CD14-positive monocyte (primary cell): Measurements from ENCODE around the gene RBPMS2. TPM values are rescaled to one million over a fixed set of nuclear protein-coding genes. Genes with fewer than 3 reads are reported as not detected.

Experiments
- DNase-seq, 3 donors: peaks; one replicate each; pipeline ENCODE4 v3.0.0-alpha.2; 2011 to 2022
- H2AFZ ChIP-seq: 2 replicates; pipeline ENCODE4 v1.6.0; 2012; ENCODE audit warnings: mild to moderate bottlenecking, low read depth, low read length, inconsistent platforms; ENCODE audit not compliant: insufficient read depth, poor library complexity, severe bottlenecking
- H3K27ac ChIP-seq, 2 donors: 1 replicate in 1 of 2; 2 replicates in 1 of 2; pipeline ENCODE4 v1.5.1; 2012 to 2013; ENCODE audit warnings: low read length in 2 of 2, control low read depth in 1 of 2, inconsistent platforms in 1 of 2, low read depth in 1 of 2, mild to moderate bottlenecking in 1 of 2
- H3K27me3 ChIP-seq, 2 donors: one replicate each; pipeline versions ENCODE4 v1.6.0 to v1.6.1; 2011 to 2013; ENCODE audit warnings: low read length in 2 of 2; ENCODE audit not compliant: control insufficient read depth in 2 of 2, insufficient read depth in 2 of 2
- H3K36me3 ChIP-seq, 2 donors: replicated peaks in 1 of 2; 1 replicate in 1 of 2; 2 replicates in 1 of 2; pipeline versions ENCODE4 v1.5.1 to v1.6.1; 2012 to 2013; ENCODE audit warnings: low read length in 2 of 2, control low read depth in 1 of 2, inconsistent platforms in 1 of 2, mild to moderate bottlenecking in 1 of 2; ENCODE audit not compliant: insufficient read depth in 2 of 2, control insufficient read depth in 1 of 2
- H3K4me1 ChIP-seq, 2 donors: 1 replicate in 1 of 2; 2 replicates in 1 of 2; pipeline versions ENCODE4 v1.5.1 to v1.6.1; 2012 to 2013; ENCODE audit warnings: low read length in 2 of 2, control low read depth in 1 of 2, inconsistent platforms in 1 of 2, mild to moderate bottlenecking in 1 of 2, moderate library complexity in 1 of 2; ENCODE audit not compliant: insufficient read depth in 2 of 2, control insufficient read depth in 1 of 2
- H3K4me2 ChIP-seq: replicated peaks from 2 replicates; pipeline ENCODE3; 2012; ENCODE audit warnings: low read length, moderate library complexity, mild to moderate bottlenecking; ENCODE audit not compliant: poor library complexity, severe bottlenecking; ENCODE audit errors: extremely low read depth
- H3K4me3 ChIP-seq, 3 experiments: fragments of 200-600 bp in 1 of 3; sonication (generic) in 1 of 3; replicated peaks in 1 of 3; 1 replicate in 2 of 3; 2 replicates in 1 of 3; pipeline ENCODE4 v1.5.1; 2011 to 2013; ENCODE audit warnings: low read length in 3 of 3, mild to moderate bottlenecking in 3 of 3, control low read depth in 2 of 3, low read depth in 2 of 3, inconsistent platforms in 1 of 3, moderate library complexity in 1 of 3
- H3K79me2 ChIP-seq: 2 replicates; pipeline ENCODE4 v1.6.0; 2012; ENCODE audit warnings: mild to moderate bottlenecking, control low read depth, inconsistent platforms, low read length, moderate library complexity; ENCODE audit not compliant: insufficient read depth
- H3K9ac ChIP-seq: 2 replicates; pipeline ENCODE4 v1.6.0; 2017; ENCODE audit warnings: low read length, mild to moderate bottlenecking; ENCODE audit not compliant: insufficient read depth, poor library complexity, severe bottlenecking
- H3K9me3 ChIP-seq, 2 donors: replicated peaks in 1 of 2; 1 replicate in 1 of 2; 2 replicates in 1 of 2; pipeline versions ENCODE4 v1.5.1 to v1.6.1; 2012 to 2013; ENCODE audit warnings: low read length in 2 of 2, control low read depth in 1 of 2; ENCODE audit not compliant: control insufficient read depth in 1 of 2, insufficient read depth in 1 of 2
- H4K20me1 ChIP-seq: 2 replicates; pipeline ENCODE4 v1.6.0; 2012; ENCODE audit warnings: mild to moderate bottlenecking, low read length, control low read depth, moderate library complexity; ENCODE audit not compliant: insufficient read depth
- H3K27ac Mint-ChIP-seq, 7 donors: one replicate each; pipeline ENCODE4 v1.8.0; 2020; ENCODE audit warnings: mild to moderate bottlenecking in 7 of 7, mixed read lengths in 7 of 7, moderate library complexity in 6 of 7, inconsistent platforms in 2 of 7
- H3K27me3 Mint-ChIP-seq, 3 donors: one replicate each; pipeline ENCODE4 v1.8.0; 2021 to 2022; ENCODE audit warnings: low read depth in 3 of 3, mild to moderate bottlenecking in 3 of 3, mixed read lengths in 3 of 3, moderate library complexity in 3 of 3, inconsistent platforms in 1 of 3
- H3K36me3 Mint-ChIP-seq, 2 donors: one replicate each; pipeline ENCODE4 v1.8.0; 2020; ENCODE audit warnings: mixed read lengths in 2 of 2, inconsistent platforms in 1 of 2, mild to moderate bottlenecking in 1 of 2
- H3K4me1 Mint-ChIP-seq: one replicate; pipeline ENCODE4 v1.8.0; 2020; ENCODE audit warnings: mild to moderate bottlenecking, mixed read lengths
- H3K4me3 Mint-ChIP-seq, 2 donors: one replicate each; pipeline ENCODE4 v1.8.0; 2020; ENCODE audit warnings: mild to moderate bottlenecking in 2 of 2, mixed read lengths in 2 of 2, moderate library complexity in 1 of 2
- H3K9me3 Mint-ChIP-seq, 7 donors: one replicate each; pipeline ENCODE4 v1.8.0; 2020 to 2022; ENCODE audit warnings: mixed read lengths in 7 of 7, mild to moderate bottlenecking in 6 of 7, moderate library complexity in 6 of 7, inconsistent platforms in 2 of 7
- CTCF ChIP-seq: fragments of 200-600 bp; IDR thresholded peaks from one replicate; pipeline ENCODE4 v1.8.0; 2022; ENCODE audit warnings: antibody characterized with exemption, mild to moderate bottlenecking
- WGBS: methylation state at CpG from one replicate; pipeline ENCODE4 v1.1.5; 2013; ENCODE audit warnings: missing lambda C conversion rate; ENCODE audit not compliant: insufficient coverage; 5-methylcytosine and 5-hydroxymethylcytosine counted together
- intact Hi-C, 2 donors: fragments of 100-400 bp; cut with micrococcal nuclease; formaldehyde crosslinking; loops; one replicate each; pipeline versions ENCODE4 v1.15.0 to v1.15.1; 2023
- polyA plus RNA-seq, 3 donors: library from polyadenylated mRNA; depleted of rRNA in 1 of 3; unstranded in 2 of 3; stranded (reverse) in 1 of 3; fragments of 300-500 nt in 2 of 3; fragments of >200 nt in 1 of 3; fragmentation: Illumina TruSeq in 2 of 3; gene quantifications; 1 replicate in 2 of 3; 2 replicates in 1 of 3; pipeline ENCODE4 v1.2.3, GENCODE V29; 2012 to 2021

The RBPMS2 gene
- polyA plus RNA-seq, 3 donors, result not detected

DNA sequence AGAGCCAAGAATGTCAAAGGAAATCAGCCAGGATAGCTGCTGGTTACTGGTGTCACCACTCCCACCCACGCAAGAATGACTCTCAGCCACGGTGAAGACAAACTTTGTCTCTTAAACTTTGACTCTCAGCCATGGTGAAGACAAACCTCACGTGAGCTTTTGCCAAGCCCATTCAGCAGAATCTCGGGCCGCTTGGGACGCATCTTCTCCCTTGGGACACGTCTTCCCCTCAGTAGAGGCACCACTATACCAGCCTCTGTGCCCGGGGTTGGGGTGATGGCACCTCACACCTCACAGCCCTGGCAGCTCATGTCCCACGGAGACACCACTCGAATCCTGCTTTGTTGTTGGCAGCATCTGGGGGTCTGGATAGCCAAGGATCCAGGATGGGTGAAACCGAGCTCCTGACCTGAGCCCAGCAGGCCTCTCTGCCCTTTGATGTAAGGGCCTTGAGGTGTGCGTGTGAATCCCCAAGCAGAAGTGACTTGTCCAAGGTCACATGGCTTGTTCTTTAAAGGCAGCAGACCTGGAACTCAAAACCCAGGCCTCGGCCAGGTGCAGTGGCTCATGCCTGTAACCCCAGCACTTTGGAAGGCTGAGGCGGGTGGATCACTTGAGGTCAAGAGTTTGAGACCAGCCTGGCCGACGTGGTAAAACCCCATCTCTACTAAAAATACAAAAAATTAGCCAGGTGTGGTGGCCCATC is 21.8 kb downstream of the RBPMS2 start:
- no peak overlapping the region for H3K4me3 Mint-ChIP-seq
- no peak overlapping the region for H3K27ac ChIP-seq
- 95% methylated on average over 12 of the region's 16 CpGs for WGBS

DNA sequence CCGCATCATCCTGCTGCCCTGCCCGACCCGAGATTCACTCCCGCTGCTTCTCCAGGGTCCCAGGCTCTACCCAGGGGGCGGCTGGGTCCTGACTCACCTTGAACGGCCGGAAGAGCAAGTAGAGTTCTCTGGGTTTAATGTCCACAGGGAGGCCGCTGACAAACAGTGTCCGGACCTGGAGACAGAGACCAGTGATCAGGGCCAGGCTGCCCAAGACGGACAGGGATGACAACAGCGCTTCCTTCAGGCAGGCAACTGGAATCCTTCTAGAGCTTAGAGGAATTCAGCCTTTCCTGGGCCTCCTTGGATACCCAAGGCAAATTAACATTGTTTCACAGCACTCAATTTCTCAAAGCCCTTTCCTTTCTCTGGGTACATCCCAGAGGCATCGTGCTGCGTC is 23.9 kb downstream of the RBPMS2 start:
- no peak overlapping the region for H3K9ac ChIP-seq

More for the DNA sequence above, 21.8 kb downstream of the RBPMS2 start:
- no peak for TF ChIP-seq CTCF
- Histone ChIP-seq H3K9me3 (no peaks in the 10 kb centered on the region), H3K4me3 (no peak overlapping the region), H3K36me3 (no peaks in the 10 kb centered on the region), H3K27me3 (no peaks in the 10 kb centered on the region), H4K20me1 (no peaks in the 10 kb centered on the region), H3K79me2 (no peaks in the 10 kb centered on the region), H3K9ac (no peak overlapping the region), H3K4me2 (no peak overlapping the region), H2AFZ (no peak overlapping the region), H3K4me1 (no peaks in the 10 kb centered on the region)
- Mint-ChIP-seq H3K9me3 (peaks cover 0 to 2% (median 0%) of the 10 kb centered on the region in 7 donors), H3K27me3 (peaks cover 6 to 18% (median 14%) of the 10 kb centered on the region in 3 donors), H3K4me1 (no peaks in the 10 kb centered on the region), H3K36me3 (no peaks in the 10 kb centered on the region), H3K27ac (no peak overlapping the region)
- intact Hi-C loops, result no loop called here
- DNase-seq, result no peak

More for the DNA sequence above, 23.9 kb downstream of the RBPMS2 start:
- H3K9me3 Mint-ChIP-seq, result peaks cover 0 to 2% (median 0%) of the 10 kb centered on the region in 7 donors
- no peaks in the 10 kb centered on the region for H4K20me1 ChIP-seq
- no peaks in the 10 kb centered on the region for H3K4me1 Mint-ChIP-seq
- no peaks in the 10 kb centered on the region for H3K36me3 Mint-ChIP-seq
- H3K4me3 ChIP-seq, result no peak overlapping the region
- peaks cover 4 to 30% (median 24%) of the 10 kb centered on the region in 3 donors for H3K27me3 Mint-ChIP-seq
- DNase-seq, result no peak
- H3K79me2 ChIP-seq, result no peaks in the 10 kb centered on the region
- no peak overlapping the region for H2AFZ ChIP-seq
- no peak overlapping the region for H3K27ac ChIP-seq
- H3K36me3 ChIP-seq, result no peaks in the 10 kb centered on the region
- H3K4me3 Mint-ChIP-seq, result no peak overlapping the region
- no peaks in the 10 kb centered on the region for H3K27me3 ChIP-seq
- H3K9me3 ChIP-seq, result no peaks in the 10 kb centered on the region
- no peak for TF ChIP-seq CTCF
- no peak overlapping the region for H3K27ac Mint-ChIP-seq
- no peaks in the 10 kb centered on the region for H3K4me1 ChIP-seq
- WGBS, result 94% methylated on average over 13 of the region's 13 CpGs
- intact Hi-C loops, result no loop called here
- H3K4me2 ChIP-seq, result no peak overlapping the region
